ENCODE measurements around the gene TMEM39B. TPM values are rescaled to one million over a fixed set of nuclear protein-coding genes. Genes with fewer than 3 reads are reported as not detected.

The TMEM39B gene
- total RNA-seq, 1 experiment from 2014 or later, result 18.8 TPM

GRCh38 chr1:32137111-32137510, 64.4 kb downstream of the TMEM39B start:
- Mint-ChIP-seq H3K36me3 (no peaks in the 10 kb centered on the region), H3K27ac (no peak overlapping the region), H3K4me1 (no peaks in the 10 kb centered on the region), H3K9me3 (no peaks in the 10 kb centered on the region), H3K4me3 (no peak overlapping the region), H3K27me3 (ENCODE audit: low read depth) (no peaks in the 10 kb centered on the region)
- ChIA-PET CTCF (no interaction called here), POLR2A (no interaction called here)
- ATAC-seq, result no peak
- no peak for TF ChIP-seq SOX15 (CRISPR knock-in tag; IDR thresholded peaks at IDR 0.05)
- no peak for TF ChIP-seq MYBL2 (CRISPR knock-in tag; IDR thresholded peaks at IDR 0.05)
- TF ChIP-seq GTF2I (CRISPR knock-in tag; conservative IDR thresholded peaks at IDR 0.05), result no peak
- no peak for TF ChIP-seq NFYB (CRISPR knock-in tag; conservative IDR thresholded peaks at IDR 0.05; ENCODE audit: low read depth)
- no peak for TF ChIP-seq ZNF671 (CRISPR knock-in tag; IDR thresholded peaks at IDR 0.05)
- TF ChIP-seq TP53 (CRISPR knock-in tag; IDR thresholded peaks at IDR 0.05), result no peak
- no peak for TF ChIP-seq JUN (CRISPR knock-in tag; IDR thresholded peaks at IDR 0.05)
- TF ChIP-seq ZNF317 (CRISPR knock-in tag; IDR thresholded peaks at IDR 0.05; ENCODE audit: borderline replicate concordance, low read depth), result no peak
- TF ChIP-seq NFE2L1 (CRISPR knock-in tag; IDR thresholded peaks at IDR 0.05), result no peak
- TF ChIP-seq ZNF219 (CRISPR knock-in tag; IDR thresholded peaks at IDR 0.05; ENCODE audit: borderline replicate concordance), result no peak
- TF ChIP-seq CREM (CRISPR knock-in tag; IDR thresholded peaks at IDR 0.05), result no peak
- no peak for TF ChIP-seq NFATC4 (CRISPR knock-in tag; IDR thresholded peaks at IDR 0.05)
- no peak for TF ChIP-seq FOXK1 (CRISPR knock-in tag; IDR thresholded peaks at IDR 0.05)
- TF ChIP-seq AFF4 (CRISPR knock-in tag; IDR thresholded peaks at IDR 0.05; ENCODE audit: borderline replicate concordance), result no peak
- no peak for TF ChIP-seq ZNF232 (CRISPR knock-in tag; IDR thresholded peaks at IDR 0.05)
- no peak for TF ChIP-seq SP1 (CRISPR knock-in tag; conservative IDR thresholded peaks at IDR 0.05)
- no peak for DNase-seq (ENCODE audit: low spot score)

- no peak overlapping the region for H3K4me3 Mint-ChIP-seq
- H3K4me1 Mint-ChIP-seq, result no peaks in the 10 kb centered on the region
- no peaks in the 10 kb centered on the region for H3K27me3 Mint-ChIP-seq (ENCODE audit: low read depth)
- peak overlapping the region; percentile 52; the same call in 1 of the 2 replicates for H3K27ac Mint-ChIP-seq
- no peaks in the 10 kb centered on the region for H3K9me3 Mint-ChIP-seq
- no peaks in the 10 kb centered on the region for H3K36me3 Mint-ChIP-seq
- POLR2A ChIA-PET, result interaction anchor here (0.5 kb wide), 1 partner anchor 15 kb away, joined by 3 read pairs; no protein-coding TSS in a partner anchor
- CTCF ChIA-PET, result interaction anchor here (0.6 to 1.9 kb wide), 2 partner anchors 99 to 135 kb away, joined by 3 read pairs; no protein-coding TSS in a partner anchor
- DNase-seq (ENCODE audit: low spot score) (no peak), ATAC-seq (no peak)
- TF ChIP-seq ZNF532 (CRISPR knock-in tag; IDR thresholded peaks at IDR 0.05; ENCODE audit: borderline replicate concordance), result no peak
- no peak for TF ChIP-seq HMGXB4 (CRISPR knock-in tag; IDR thresholded peaks at IDR 0.05)
- no peak for TF ChIP-seq ERG (CRISPR knock-in tag; IDR thresholded peaks at IDR 0.05)
- no peak for TF ChIP-seq JAZF1 (CRISPR knock-in tag; IDR thresholded peaks at IDR 0.05)
- TF ChIP-seq JUN (CRISPR knock-in tag; IDR thresholded peaks at IDR 0.05), result no peak
- TF ChIP-seq ZNF423 (CRISPR knock-in tag; IDR thresholded peaks at IDR 0.05), result no peak
- TF ChIP-seq ZNF138 (CRISPR knock-in tag; conservative IDR thresholded peaks at IDR 0.05), result no peak
- no peak for TF ChIP-seq NFATC4 (CRISPR knock-in tag; IDR thresholded peaks at IDR 0.05)
- no peak for TF ChIP-seq CTCF (IDR thresholded peaks at IDR 0.05)
Measured at GRCh38 chr1:32138965-32139364, 66.2 kb downstream of the TMEM39B start.
